Stomach smooth muscle (tissue), 2 donors: ENCODE results near the gene LMO7.
"Not testable (repeated sequence)": the region's sequence is repeated elsewhere in the genome, so short reads cannot be mapped to it uniquely, and the experiment has no call there.

ENCODE experiments used
- H3K27ac ChIP-seq: one replicate; pipeline ENCODE4 v1.7.0; 2013; ENCODE audit warnings: mild to moderate bottlenecking, low read length, inconsistent platforms
- H3K27me3 ChIP-seq, 2 donors: one replicate each; pipeline ENCODE4 v1.7.0; 2013; ENCODE audit warnings: low read length in 2 of 2; ENCODE audit not compliant: insufficient read depth in 2 of 2, control insufficient read depth in 1 of 2
- H3K36me3 ChIP-seq, 2 donors: one replicate each; pipeline ENCODE4 v1.7.0; 2013; ENCODE audit warnings: low read length in 2 of 2; ENCODE audit not compliant: control insufficient read depth in 2 of 2, insufficient read depth in 2 of 2
- H3K4me1 ChIP-seq: one replicate; pipeline ENCODE4 v1.7.0; 2013; ENCODE audit warnings: low read length; ENCODE audit not compliant: control insufficient read depth, insufficient read depth
- H3K4me3 ChIP-seq, 2 donors: one replicate each; pipeline ENCODE4 v1.7.0; 2013; ENCODE audit warnings: low read length in 2 of 2
- H3K9ac ChIP-seq, 2 donors: one replicate each; pipeline ENCODE4 v1.7.0; 2013; ENCODE audit warnings: low read length in 2 of 2, mild to moderate bottlenecking in 1 of 2
- H3K9me3 ChIP-seq, 2 donors: one replicate each; pipeline ENCODE4 v1.7.0; 2013; ENCODE audit warnings: low read length in 2 of 2; ENCODE audit not compliant: control insufficient read depth in 2 of 2
- donor health status: healthy.
- donor health status: Pancreatic carcinoma.

Gene LMO7

GRCh38 chr13:75675421-75675820 is 39.3 kb downstream of the LMO7 start:
- Histone ChIP-seq H3K4me1 (no peaks in the 10 kb centered on the region), H3K4me3 (no peak overlapping the region), H3K9ac (no peak overlapping the region), H3K36me3 (no peaks in the 10 kb centered on the region), H3K27ac (no peak overlapping the region), H3K27me3 (no peaks in the 10 kb centered on the region), H3K9me3 (no peaks in the 10 kb centered on the region)

GRCh38 chr13:75679459-75679858 is 43.3 kb downstream of the LMO7 start:
- H3K27me3 ChIP-seq = no peaks in the 10 kb centered on the region
- H3K4me1 ChIP-seq = no peaks in the 10 kb centered on the region
- no peaks in the 10 kb centered on the region for H3K36me3 ChIP-seq
- H3K4me3 ChIP-seq = no peak overlapping the region
- no peak overlapping the region for H3K27ac ChIP-seq
- no peaks in the 10 kb centered on the region for H3K9me3 ChIP-seq
- no peak overlapping the region for H3K9ac ChIP-seq

GRCh38 chr13:75680251-75680650 is 44.1 kb downstream of the LMO7 start:
- H3K4me3 ChIP-seq, H3K9ac ChIP-seq, H3K27ac ChIP-seq, H3K36me3 ChIP-seq, H3K9me3 ChIP-seq, H3K4me1 ChIP-seq, H3K27me3 ChIP-seq: not testable (repeated sequence)

GRCh38 chr13:75682326-75682725 is 46.2 kb downstream of the LMO7 start:
- H3K9ac ChIP-seq = no peak overlapping the region
- no peaks in the 10 kb centered on the region for H3K27me3 ChIP-seq
- no peaks in the 10 kb centered on the region for H3K4me1 ChIP-seq
- no peaks in the 10 kb centered on the region for H3K36me3 ChIP-seq
- H3K27ac ChIP-seq = no peak overlapping the region
- H3K4me3 ChIP-seq = no peak overlapping the region
- no peaks in the 10 kb centered on the region for H3K9me3 ChIP-seq

- Histone ChIP-seq H3K27ac (no peak overlapping the region), H3K36me3 (no peaks in the 10 kb centered on the region), H3K4me1 (no peaks in the 10 kb centered on the region), H3K9ac (no peak overlapping the region), H3K27me3 (no peaks in the 10 kb centered on the region), H3K9me3 (no peaks in the 10 kb centered on the region), H3K4me3 (no peak overlapping the region)
These were observed 49.1 kb downstream of the LMO7 start for GRCh38 chr13:75685239-75685697.

GRCh38 chr13:75687150-75687763 is 51.1 kb downstream of the LMO7 start:
- H3K9ac ChIP-seq = no peak overlapping the region
- no peaks in the 10 kb centered on the region for H3K4me1 ChIP-seq
- no peaks in the 10 kb centered on the region for H3K36me3 ChIP-seq
- H3K27me3 ChIP-seq = no peaks in the 10 kb centered on the region
- no peak overlapping the region for H3K27ac ChIP-seq
- no peaks in the 10 kb centered on the region for H3K9me3 ChIP-seq
- H3K4me3 ChIP-seq = no peak overlapping the region

- H3K4me3 ChIP-seq = no peak overlapping the region
- no peak overlapping the region for H3K9ac ChIP-seq
- H3K27ac ChIP-seq = no peak overlapping the region
- no peaks in the 10 kb centered on the region for H3K4me1 ChIP-seq
- no peaks in the 10 kb centered on the region for H3K9me3 ChIP-seq
- no peaks in the 10 kb centered on the region for H3K36me3 ChIP-seq
- H3K27me3 ChIP-seq = no peaks in the 10 kb centered on the region
These were observed 53.6 kb downstream of the LMO7 start for GRCh38 chr13:75689686-75690085.

- no peaks in the 10 kb centered on the region for H3K9me3 ChIP-seq
- H3K27me3 ChIP-seq = no peaks in the 10 kb centered on the region
- no peaks in the 10 kb centered on the region for H3K36me3 ChIP-seq
- H3K4me3 ChIP-seq = no peak overlapping the region
- no peaks in the 10 kb centered on the region for H3K4me1 ChIP-seq
- H3K27ac ChIP-seq = no peak overlapping the region
- no peak overlapping the region for H3K9ac ChIP-seq
These were observed 54.5 kb downstream of the LMO7 start for GRCh38 chr13:75690607-75691006.

GRCh38 chr13:75691183-75691582 is 55.1 kb downstream of the LMO7 start:
- H3K27me3 ChIP-seq = no peaks in the 10 kb centered on the region
- no peak overlapping the region for H3K4me3 ChIP-seq
- no peaks in the 10 kb centered on the region for H3K4me1 ChIP-seq
- H3K27ac ChIP-seq = no peak overlapping the region
- no peak overlapping the region for H3K9ac ChIP-seq
- no peaks in the 10 kb centered on the region for H3K9me3 ChIP-seq
- no peaks in the 10 kb centered on the region for H3K36me3 ChIP-seq

- Histone ChIP-seq H3K9me3 (no peaks in the 10 kb centered on the region), H3K4me3 (no peak overlapping the region), H3K4me1 (no peaks in the 10 kb centered on the region), H3K27me3 (no peaks in the 10 kb centered on the region), H3K27ac (no peak overlapping the region), H3K9ac (no peak overlapping the region), H3K36me3 (no peaks in the 10 kb centered on the region)
These were observed 57.1 kb downstream of the LMO7 start for GRCh38 chr13:75693227-75693626.

GRCh38 chr13:75694722-75695121 is 58.6 kb downstream of the LMO7 start:
- Histone ChIP-seq H3K4me3 (no peak overlapping the region), H3K27me3 (no peaks in the 10 kb centered on the region), H3K9me3 (no peaks in the 10 kb centered on the region), H3K36me3 (no peaks in the 10 kb centered on the region), H3K4me1 (no peaks in the 10 kb centered on the region), H3K27ac (no peak overlapping the region), H3K9ac (no peak overlapping the region)
